PC-9 (cell line): ENCODE data around the gene MED27. TPM values are rescaled to one million over a fixed set of nuclear protein-coding genes. Genes with fewer than 3 reads are reported as not detected.

Experiments used
- BruUV-seq: library from RNA; stranded (reverse); fragments of 400-500 nt; replicated peaks from 2 replicates; lab custom pipeline; 2021; lab: Mats Ljungman, UMichigan
- CTCF ChIA-PET: fragments of 300-600 bp; sonication (Branson Sonifier 250); formaldehyde crosslinking; loops from one replicate; lab custom pipeline; 2022; ENCODE audit warnings: antibody characterized with exemption; lab: Charles Lee
- POLR2A ChIA-PET: fragments of 300-600 bp; sonication (Branson Sonifier 250); formaldehyde crosslinking; loops from one replicate; lab custom pipeline; 2022; ENCODE audit warnings: antibody characterized with exemption; ENCODE audit not compliant: unreplicated experiment; lab: Charles Lee
- DNase-seq, 2 experiments: peaks; one replicate each; pipeline versions ENCODE4 v3.0.0 to v3.0.0-alpha.2; 2015 to 2022; ENCODE audit warnings: mixed read lengths in 1 of 2
- H2AFZ ChIP-seq: fragments of 200-600 bp; sonication (generic); 2 replicates; pipeline ENCODE4 v1.8.1; 2017; ENCODE audit warnings: antibody characterized with exemption
- H3F3A ChIP-seq: fragments of 200-600 bp; sonication (generic); 2 replicates; pipeline ENCODE4 v1.8.1; 2017; ENCODE audit warnings: antibody characterized with exemption, mild to moderate bottlenecking, low read depth; ENCODE audit not compliant: insufficient read depth
- H3K27ac ChIP-seq: fragments of 200-600 bp; sonication (generic); 2 replicates; pipeline ENCODE4 v1.6.1; 2016; ENCODE audit warnings: mixed run types
- H3K27me3 ChIP-seq: fragments of 200-600 bp; sonication (generic); 2 replicates; pipeline ENCODE4 v1.6.1; 2016; ENCODE audit warnings: low read depth, mixed run types; ENCODE audit not compliant: insufficient read depth
- H3K36me3 ChIP-seq: fragments of 200-600 bp; sonication (generic); 2 replicates; pipeline ENCODE4 v1.6.1; 2016; ENCODE audit warnings: low read depth, mixed run types
- H3K4me1 ChIP-seq: fragments of 200-600 bp; sonication (generic); replicated peaks from 2 replicates; pipeline ENCODE4 v1.6.1; 2016; ENCODE audit warnings: mixed run types; ENCODE audit not compliant: insufficient read depth
- H3K4me2 ChIP-seq: fragments of 200-600 bp; sonication (generic); 2 replicates; pipeline ENCODE4 v1.6.1; 2017; ENCODE audit warnings: mixed run types
- H3K4me3 ChIP-seq: fragments of 200-600 bp; sonication (generic); 2 replicates; pipeline ENCODE4 v1.6.1; 2016; ENCODE audit warnings: mixed run types
- H3K79me2 ChIP-seq: fragments of 200-600 bp; sonication (generic); 2 replicates; pipeline ENCODE4 v1.6.1; 2017; ENCODE audit warnings: low read depth, mixed run types
- H3K9me2 ChIP-seq: fragments of 200-600 bp; sonication (generic); 2 replicates; pipeline ENCODE4 v1.8.1; 2017; ENCODE audit warnings: mild to moderate bottlenecking; ENCODE audit not compliant: insufficient read depth
- H3K9me3 ChIP-seq: fragments of 200-600 bp; sonication (generic); 2 replicates; pipeline ENCODE4 v1.8.1; 2016; ENCODE audit warnings: low read depth; ENCODE audit not compliant: insufficient read depth
- H4K20me1 ChIP-seq: fragments of 200-600 bp; sonication (generic); 2 replicates; pipeline ENCODE4 v1.8.1; 2017; ENCODE audit not compliant: insufficient read depth
- CTCF ChIP-seq: fragments of 200-600 bp; sonication (generic); conservative IDR thresholded peaks from 2 replicates; pipeline ENCODE4 v1.6.1; 2017; ENCODE audit warnings: mixed run types, antibody characterized with exemption, mild to moderate bottlenecking, moderate library complexity
- EZH2 ChIP-seq: fragments of 200-600 bp; sonication (generic); IDR thresholded peaks from 2 replicates; pipeline ENCODE4 v1.8.0; 2017; ENCODE audit warnings: antibody characterized with exemption, low read depth
- intact Hi-C: fragments of 100-400 bp; cut with micrococcal nuclease; formaldehyde crosslinking; loops from one replicate; pipeline ENCODE4 v1.10.0; 2022; ENCODE audit not compliant: unreplicated experiment
- total RNA-seq: library from RNA; stranded (reverse); gene quantifications from 2 replicates; pipeline ENCODE4 v1.2.3, GENCODE V29; 2021

The MED27 gene
- total RNA-seq, 1 experiment from 2014 or later = 31.2 TPM

- H3K4me3 ChIP-seq = no peak overlapping the region
- H3K27me3 ChIP-seq = peaks cover 21% of the 10 kb centered on the region
- 0 out of 2 replicates have a peak, but pooled peaks cover 2% of the 10 kb centered on the region for H3F3A ChIP-seq
- H2AFZ ChIP-seq = no peak overlapping the region
- no peak overlapping the region for H3K27ac ChIP-seq
- H4K20me1 ChIP-seq = no peaks in the 10 kb centered on the region
- no peak for DNase-seq
- no peaks in the 10 kb centered on the region for H3K4me1 ChIP-seq
- intact Hi-C loops = loop anchor here (10.0 kb wide), 1 partner anchor 399 kb away; no protein-coding TSS in a partner anchor
- no peak for TF ChIP-seq EZH2
- no peak for TF ChIP-seq CTCF
- H3K9me3 ChIP-seq = no peaks in the 10 kb centered on the region
- H3K4me2 ChIP-seq = no peak overlapping the region
- H3K36me3 ChIP-seq = no peaks in the 10 kb centered on the region
- BruUV-seq = no TSS peak
- ChIA-PET CTCF (no interaction called here), POLR2A (no interaction called here)
- H3K79me2 ChIP-seq = no peaks in the 10 kb centered on the region
- H3K9me2 ChIP-seq = no peaks in the 10 kb centered on the region
Measured at GRCh38 chr9:131836021-131836420, 243.6 kb downstream of the MED27 start.

GRCh38 chr9:131835151-131835910 lies 244.3 kb downstream of the MED27 start:
- Histone ChIP-seq H3K9me3 (no peaks in the 10 kb centered on the region), H3K36me3 (no peaks in the 10 kb centered on the region), H3K4me2 (no peak overlapping the region), H4K20me1 (no peaks in the 10 kb centered on the region), H3K27ac (no peak overlapping the region), H3K9me2 (no peaks in the 10 kb centered on the region), H3F3A (0 out of 2 replicates have a peak, but pooled peaks cover 2% of the 10 kb centered on the region), H2AFZ (no peak overlapping the region), H3K27me3 (peaks cover 21% of the 10 kb centered on the region), H3K4me3 (no peak overlapping the region), H3K79me2 (no peaks in the 10 kb centered on the region), H3K4me1 (no peaks in the 10 kb centered on the region)
- DNase-seq = no peak
- CTCF ChIA-PET = no interaction called here
- intact Hi-C loops = loop anchor here (10.0 kb wide), 1 partner anchor 399 kb away; no protein-coding TSS in a partner anchor
- POLR2A ChIA-PET = no interaction called here
- TF ChIP-seq EZH2 (no peak), CTCF (no peak)
- no TSS peak for BruUV-seq

- H4K20me1 ChIP-seq = no peaks in the 10 kb centered on the region
- H3K4me1 ChIP-seq = no peaks in the 10 kb centered on the region
- no peak overlapping the region for H2AFZ ChIP-seq
- H3K9me3 ChIP-seq = no peaks in the 10 kb centered on the region
- peaks cover 21% of the 10 kb centered on the region for H3K27me3 ChIP-seq
- H3K4me3 ChIP-seq = no peak overlapping the region
- H3K36me3 ChIP-seq = no peaks in the 10 kb centered on the region
- intact Hi-C loops = loop anchor here (10.0 kb wide), 1 partner anchor 400 kb away; no protein-coding TSS in a partner anchor
- BruUV-seq = no TSS peak
- TF ChIP-seq CTCF (no peak), EZH2 (no peak)
- no peaks in the 10 kb centered on the region for H3K79me2 ChIP-seq
- H3K27ac ChIP-seq = no peak overlapping the region
- H3K9me2 ChIP-seq = no peaks in the 10 kb centered on the region
- 0 out of 2 replicates have a peak, but pooled peaks cover 2% of the 10 kb centered on the region for H3F3A ChIP-seq
- no peak overlapping the region for H3K4me2 ChIP-seq
- CTCF ChIA-PET = no interaction called here
- POLR2A ChIA-PET = no interaction called here
- no peak for DNase-seq
Measured at GRCh38 chr9:131834721-131835120, 244.9 kb downstream of the MED27 start.
